C4-2B (cell line): Measurements from ENCODE around the gene SERPINB5.

Experiments used
- ZFX ChIP-seq: fragments of 450-650 bp; IDR thresholded peaks from 2 replicates; pipeline ENCODE4 v1.6.1; 2017
- TF ChIP-seq, protein P1 (sequence below): fragments of 450-650 bp; conservative IDR thresholded peaks from 2 replicates; pipeline ENCODE4 v1.5.1; 2017; ENCODE audit warnings: mild to moderate bottlenecking

DNA sequence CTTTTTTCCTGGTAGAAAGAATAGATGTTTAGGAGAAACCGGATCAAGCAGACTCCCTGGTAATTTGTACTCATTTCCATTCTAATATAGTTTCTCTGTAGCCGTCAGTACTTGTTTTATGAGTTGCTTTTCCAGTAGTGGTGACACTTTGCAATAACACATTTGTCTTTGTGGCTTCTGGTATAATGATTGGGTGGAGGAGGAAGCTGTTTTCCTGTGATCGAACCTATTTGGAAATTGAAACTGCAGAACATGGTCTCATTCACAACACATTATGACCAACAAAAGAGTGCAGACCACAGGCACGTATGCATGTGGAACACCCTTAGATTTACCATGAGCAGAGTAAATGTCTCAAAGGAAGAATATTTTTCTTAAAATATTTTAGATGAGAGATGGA lies 57.9 kb downstream of the SERPINB5 start:
- TF ChIP-seq, protein P1, sequence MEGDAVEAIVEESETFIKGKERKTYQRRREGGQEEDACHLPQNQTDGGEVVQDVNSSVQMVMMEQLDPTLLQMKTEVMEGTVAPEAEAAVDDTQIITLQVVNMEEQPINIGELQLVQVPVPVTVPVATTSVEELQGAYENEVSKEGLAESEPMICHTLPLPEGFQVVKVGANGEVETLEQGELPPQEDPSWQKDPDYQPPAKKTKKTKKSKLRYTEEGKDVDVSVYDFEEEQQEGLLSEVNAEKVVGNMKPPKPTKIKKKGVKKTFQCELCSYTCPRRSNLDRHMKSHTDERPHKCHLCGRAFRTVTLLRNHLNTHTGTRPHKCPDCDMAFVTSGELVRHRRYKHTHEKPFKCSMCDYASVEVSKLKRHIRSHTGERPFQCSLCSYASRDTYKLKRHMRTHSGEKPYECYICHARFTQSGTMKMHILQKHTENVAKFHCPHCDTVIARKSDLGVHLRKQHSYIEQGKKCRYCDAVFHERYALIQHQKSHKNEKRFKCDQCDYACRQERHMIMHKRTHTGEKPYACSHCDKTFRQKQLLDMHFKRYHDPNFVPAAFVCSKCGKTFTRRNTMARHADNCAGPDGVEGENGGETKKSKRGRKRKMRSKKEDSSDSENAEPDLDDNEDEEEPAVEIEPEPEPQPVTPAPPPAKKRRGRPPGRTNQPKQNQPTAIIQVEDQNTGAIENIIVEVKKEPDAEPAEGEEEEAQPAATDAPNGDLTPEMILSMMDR: no peak
- no peak for TF ChIP-seq ZFX
